Measurements from ENCODE around the gene TMEM170A.

DNA sequence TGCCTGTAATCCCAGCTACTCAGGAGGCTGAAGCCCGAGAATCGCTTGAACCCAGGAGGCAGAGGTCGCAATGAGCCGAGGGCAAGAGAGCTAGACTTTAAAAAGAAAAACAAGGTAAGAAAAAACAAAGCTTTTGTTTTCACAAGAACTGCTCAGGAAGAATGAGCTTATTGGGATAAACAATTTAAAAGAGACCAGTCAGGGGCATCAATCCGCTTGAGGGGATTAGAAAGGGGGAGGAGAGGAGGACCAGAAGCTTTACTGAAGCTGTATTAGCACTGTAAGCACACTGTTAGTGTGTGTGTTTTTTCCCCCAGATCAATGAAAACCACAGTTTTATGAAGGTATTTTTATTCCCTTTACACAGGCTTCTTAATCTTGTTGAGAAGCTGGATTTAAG lies 8.8 kb downstream of the TMEM170A start:
- TF ChIP-seq CBX3 (IDR thresholded peaks at IDR 0.05; ENCODE audit: low read depth) (no peak), EZH2phosphoT487 (IDR thresholded peaks at IDR 0.05; ENCODE audit: borderline replicate concordance) (no peak), POLR2A (IDR thresholded peaks at IDR 0.05; ENCODE audit: borderline replicate concordance, extremely low read depth, insufficient read depth, insufficient read length) (no peak), SIN3A (IDR thresholded peaks at IDR 0.05; ENCODE audit: low read depth) (no peak), EZH2 (IDR thresholded peaks at IDR 0.05) (no peak), SP1 (IDR thresholded peaks at IDR 0.05; ENCODE audit: low read depth) (no peak)
- TF ChIP-seq, protein P1, sequence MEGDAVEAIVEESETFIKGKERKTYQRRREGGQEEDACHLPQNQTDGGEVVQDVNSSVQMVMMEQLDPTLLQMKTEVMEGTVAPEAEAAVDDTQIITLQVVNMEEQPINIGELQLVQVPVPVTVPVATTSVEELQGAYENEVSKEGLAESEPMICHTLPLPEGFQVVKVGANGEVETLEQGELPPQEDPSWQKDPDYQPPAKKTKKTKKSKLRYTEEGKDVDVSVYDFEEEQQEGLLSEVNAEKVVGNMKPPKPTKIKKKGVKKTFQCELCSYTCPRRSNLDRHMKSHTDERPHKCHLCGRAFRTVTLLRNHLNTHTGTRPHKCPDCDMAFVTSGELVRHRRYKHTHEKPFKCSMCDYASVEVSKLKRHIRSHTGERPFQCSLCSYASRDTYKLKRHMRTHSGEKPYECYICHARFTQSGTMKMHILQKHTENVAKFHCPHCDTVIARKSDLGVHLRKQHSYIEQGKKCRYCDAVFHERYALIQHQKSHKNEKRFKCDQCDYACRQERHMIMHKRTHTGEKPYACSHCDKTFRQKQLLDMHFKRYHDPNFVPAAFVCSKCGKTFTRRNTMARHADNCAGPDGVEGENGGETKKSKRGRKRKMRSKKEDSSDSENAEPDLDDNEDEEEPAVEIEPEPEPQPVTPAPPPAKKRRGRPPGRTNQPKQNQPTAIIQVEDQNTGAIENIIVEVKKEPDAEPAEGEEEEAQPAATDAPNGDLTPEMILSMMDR (IDR thresholded peaks at IDR 0.05 in 2 of 3, conservative IDR thresholded peaks at IDR 0.05 in 1 of 3; ENCODE audit: borderline replicate concordance in 1 of 3, insufficient read depth in 1 of 3, low read depth in 2 of 3, low read length in 2 of 3) = no peak
- TF ChIP-seq, protein P2, sequence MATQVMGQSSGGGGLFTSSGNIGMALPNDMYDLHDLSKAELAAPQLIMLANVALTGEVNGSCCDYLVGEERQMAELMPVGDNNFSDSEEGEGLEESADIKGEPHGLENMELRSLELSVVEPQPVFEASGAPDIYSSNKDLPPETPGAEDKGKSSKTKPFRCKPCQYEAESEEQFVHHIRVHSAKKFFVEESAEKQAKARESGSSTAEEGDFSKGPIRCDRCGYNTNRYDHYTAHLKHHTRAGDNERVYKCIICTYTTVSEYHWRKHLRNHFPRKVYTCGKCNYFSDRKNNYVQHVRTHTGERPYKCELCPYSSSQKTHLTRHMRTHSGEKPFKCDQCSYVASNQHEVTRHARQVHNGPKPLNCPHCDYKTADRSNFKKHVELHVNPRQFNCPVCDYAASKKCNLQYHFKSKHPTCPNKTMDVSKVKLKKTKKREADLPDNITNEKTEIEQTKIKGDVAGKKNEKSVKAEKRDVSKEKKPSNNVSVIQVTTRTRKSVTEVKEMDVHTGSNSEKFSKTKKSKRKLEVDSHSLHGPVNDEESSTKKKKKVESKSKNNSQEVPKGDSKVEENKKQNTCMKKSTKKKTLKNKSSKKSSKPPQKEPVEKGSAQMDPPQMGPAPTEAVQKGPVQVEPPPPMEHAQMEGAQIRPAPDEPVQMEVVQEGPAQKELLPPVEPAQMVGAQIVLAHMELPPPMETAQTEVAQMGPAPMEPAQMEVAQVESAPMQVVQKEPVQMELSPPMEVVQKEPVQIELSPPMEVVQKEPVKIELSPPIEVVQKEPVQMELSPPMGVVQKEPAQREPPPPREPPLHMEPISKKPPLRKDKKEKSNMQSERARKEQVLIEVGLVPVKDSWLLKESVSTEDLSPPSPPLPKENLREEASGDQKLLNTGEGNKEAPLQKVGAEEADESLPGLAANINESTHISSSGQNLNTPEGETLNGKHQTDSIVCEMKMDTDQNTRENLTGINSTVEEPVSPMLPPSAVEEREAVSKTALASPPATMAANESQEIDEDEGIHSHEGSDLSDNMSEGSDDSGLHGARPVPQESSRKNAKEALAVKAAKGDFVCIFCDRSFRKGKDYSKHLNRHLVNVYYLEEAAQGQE (IDR thresholded peaks at IDR 0.05; ENCODE audit: low read depth) = no peak

All from HCT116 (cell line).